Prostate gland (tissue), 2 donors: ENCODE results near the gene TSTD1.

Source experiments
- POLR2A ChIP-seq: fragments of 450-650 bp; IDR thresholded peaks from one replicate; pipeline ENCODE4 v1.6.1; 2016; ENCODE audit warnings: antibody characterized with exemption, mild to moderate bottlenecking
- POLR2AphosphoS5 ChIP-seq: sonication (generic); formaldehyde crosslinking; IDR thresholded peaks from one replicate; pipeline ENCODE4 v1.6.1; 2017; ENCODE audit warnings: antibody characterized with exemption
- TF ChIP-seq, protein P1 (sequence below), 4 experiments: fragments of 200-600 bp in 2 of 4; fragments of 450-650 bp in 2 of 4; sonication (generic) in 2 of 4; IDR thresholded peaks; 1 replicate in 3 of 4; 2 replicates in 1 of 4; pipeline ENCODE4 v1.5.1; 2016 to 2019; ENCODE audit warnings: antibody characterized with exemption in 4 of 4, mild to moderate bottlenecking in 2 of 4, moderate library complexity in 2 of 4

DNA sequence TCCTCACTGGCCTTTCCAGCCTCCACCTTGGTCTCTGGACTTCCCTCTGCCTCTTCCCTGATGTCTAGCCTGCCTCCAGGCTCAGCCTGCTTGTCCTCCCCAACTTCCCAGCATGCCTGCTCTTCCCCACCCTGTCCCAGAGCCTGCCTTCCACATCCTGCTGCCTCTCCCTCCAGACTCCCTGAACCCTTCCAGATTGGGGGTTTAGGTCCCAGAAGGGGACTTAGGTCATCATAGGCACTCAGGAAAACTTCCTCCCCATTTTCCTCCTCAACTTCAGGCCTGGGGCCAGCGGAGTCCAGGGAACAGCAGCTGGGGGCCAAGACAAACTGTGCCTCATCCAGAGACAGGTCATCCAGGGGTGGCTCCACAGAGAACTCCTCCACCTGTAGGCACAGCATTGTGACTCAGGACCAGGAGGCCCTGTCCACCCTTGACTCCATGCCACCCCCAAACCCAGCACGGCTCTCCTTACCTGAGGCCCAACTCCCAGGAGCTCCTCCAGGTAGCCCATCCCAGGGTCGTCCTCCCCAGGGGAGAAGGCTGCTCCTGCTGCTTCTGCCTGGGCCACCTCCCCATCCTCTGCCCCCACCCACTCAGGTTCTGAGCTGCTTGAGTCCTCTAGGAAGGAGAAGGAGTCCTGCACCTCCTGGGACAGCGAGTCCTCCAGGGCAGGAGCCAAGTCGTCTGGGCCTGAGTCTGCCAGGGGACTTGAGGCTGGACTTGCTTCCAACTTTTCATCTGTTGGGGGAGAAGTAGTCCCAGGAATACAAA lies 10.4 kb upstream of the TSTD1 start:
- TF ChIP-seq, protein P1, sequence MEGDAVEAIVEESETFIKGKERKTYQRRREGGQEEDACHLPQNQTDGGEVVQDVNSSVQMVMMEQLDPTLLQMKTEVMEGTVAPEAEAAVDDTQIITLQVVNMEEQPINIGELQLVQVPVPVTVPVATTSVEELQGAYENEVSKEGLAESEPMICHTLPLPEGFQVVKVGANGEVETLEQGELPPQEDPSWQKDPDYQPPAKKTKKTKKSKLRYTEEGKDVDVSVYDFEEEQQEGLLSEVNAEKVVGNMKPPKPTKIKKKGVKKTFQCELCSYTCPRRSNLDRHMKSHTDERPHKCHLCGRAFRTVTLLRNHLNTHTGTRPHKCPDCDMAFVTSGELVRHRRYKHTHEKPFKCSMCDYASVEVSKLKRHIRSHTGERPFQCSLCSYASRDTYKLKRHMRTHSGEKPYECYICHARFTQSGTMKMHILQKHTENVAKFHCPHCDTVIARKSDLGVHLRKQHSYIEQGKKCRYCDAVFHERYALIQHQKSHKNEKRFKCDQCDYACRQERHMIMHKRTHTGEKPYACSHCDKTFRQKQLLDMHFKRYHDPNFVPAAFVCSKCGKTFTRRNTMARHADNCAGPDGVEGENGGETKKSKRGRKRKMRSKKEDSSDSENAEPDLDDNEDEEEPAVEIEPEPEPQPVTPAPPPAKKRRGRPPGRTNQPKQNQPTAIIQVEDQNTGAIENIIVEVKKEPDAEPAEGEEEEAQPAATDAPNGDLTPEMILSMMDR (IDR thresholded peaks at IDR 0.05) = no peak
- TF ChIP-seq POLR2A (no peak), POLR2AphosphoS5 (no peak)
